Activated CD4-positive, alpha-beta T cell treated with anti-CD3 and anti-CD28 coated beads for 1 hour (primary cell): ENCODE data around the gene ROBO2.

Experiments
- DNase-seq: peaks from one replicate; pipeline ENCODE4 v3.0.0-alpha.2; 2020

The ROBO2 gene

DNA sequence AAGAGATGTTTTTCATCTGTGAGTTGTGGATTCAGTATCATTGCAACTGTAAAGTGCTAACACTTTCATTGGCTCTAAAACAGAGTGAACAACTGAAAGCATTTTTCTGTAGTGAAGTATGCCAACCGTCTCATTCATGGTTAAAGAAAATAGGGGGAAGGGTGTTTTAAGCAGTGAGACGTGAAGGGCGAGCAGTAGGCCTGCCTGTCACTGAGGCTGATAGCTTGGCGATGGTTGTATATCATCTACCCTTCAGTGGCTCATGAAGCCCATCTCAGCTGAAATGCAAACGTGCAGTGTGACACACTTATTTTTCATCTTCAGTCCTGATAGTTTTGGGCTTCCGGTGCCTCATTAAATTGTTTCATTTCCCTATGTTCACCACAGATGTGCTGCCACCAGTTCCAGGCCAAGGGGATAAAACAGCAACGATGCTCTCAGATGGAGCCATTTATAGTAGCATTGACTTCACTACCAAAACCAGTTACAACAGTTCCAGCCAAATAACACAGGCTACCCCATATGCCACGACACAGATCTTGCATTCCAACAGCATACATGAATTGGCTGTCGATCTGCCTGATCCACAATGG lies 562.0 kb downstream of the ROBO2 start:
- DNase-seq: no peak

DNA sequence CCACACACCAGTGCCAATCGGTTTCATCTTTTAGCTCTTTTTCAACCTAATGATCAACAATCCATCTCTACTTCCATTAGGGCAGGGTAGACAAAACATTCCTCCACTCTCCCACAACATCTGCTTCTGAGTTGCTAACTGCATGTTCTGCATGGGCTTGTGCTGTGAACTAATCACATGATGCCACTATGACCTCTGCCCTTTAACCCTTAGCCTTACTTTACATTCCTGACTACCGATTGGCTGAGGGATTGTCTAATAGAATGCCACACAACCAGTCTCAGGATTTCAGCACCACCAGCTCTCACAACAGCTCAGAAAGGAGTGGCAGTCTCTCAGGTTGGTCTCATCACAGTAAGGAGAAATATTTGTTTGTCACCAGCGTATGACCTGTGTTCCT lies 562.8 kb downstream of the ROBO2 start:
- no peak for DNase-seq

DNA sequence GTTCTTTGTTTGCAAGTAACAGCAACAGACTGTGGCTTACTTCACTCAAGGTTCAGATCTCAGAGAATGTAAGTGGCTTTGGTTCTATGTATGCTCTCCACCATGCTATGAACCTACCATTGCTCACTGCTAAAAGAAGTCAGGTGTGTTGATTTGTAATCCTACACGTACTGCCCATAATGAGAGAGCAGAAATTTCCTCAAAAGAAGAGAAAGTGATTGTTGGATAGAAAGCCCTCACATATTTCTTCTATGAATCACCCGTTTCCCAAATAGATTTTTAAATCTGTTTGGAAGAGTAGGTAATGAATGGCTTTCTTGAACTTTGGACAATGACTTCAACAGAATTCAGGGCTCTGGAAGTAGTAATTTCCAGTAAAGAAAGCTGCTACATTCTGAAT lies 565.4 kb downstream of the ROBO2 start:
- no peak for DNase-seq

DNA sequence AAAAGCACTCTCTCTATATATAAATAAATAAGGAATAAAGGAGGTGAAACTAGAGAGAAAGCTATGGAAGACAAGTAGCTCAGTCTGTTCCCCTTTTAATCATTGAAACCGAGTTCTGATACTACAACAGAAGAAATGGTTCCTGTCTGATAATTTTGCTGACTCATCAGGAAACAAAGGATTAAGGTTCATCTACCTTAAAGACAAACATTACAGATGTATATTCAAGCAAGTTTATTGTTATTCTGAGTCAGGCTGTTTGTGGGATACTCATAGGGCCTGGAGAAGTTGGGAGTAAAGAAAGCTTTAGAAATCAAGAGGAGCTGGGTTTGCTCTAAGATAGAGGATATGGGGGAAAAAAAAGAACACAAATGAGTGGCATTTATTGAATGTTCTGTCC lies 566.0 kb downstream of the ROBO2 start:
- no peak for DNase-seq

DNA sequence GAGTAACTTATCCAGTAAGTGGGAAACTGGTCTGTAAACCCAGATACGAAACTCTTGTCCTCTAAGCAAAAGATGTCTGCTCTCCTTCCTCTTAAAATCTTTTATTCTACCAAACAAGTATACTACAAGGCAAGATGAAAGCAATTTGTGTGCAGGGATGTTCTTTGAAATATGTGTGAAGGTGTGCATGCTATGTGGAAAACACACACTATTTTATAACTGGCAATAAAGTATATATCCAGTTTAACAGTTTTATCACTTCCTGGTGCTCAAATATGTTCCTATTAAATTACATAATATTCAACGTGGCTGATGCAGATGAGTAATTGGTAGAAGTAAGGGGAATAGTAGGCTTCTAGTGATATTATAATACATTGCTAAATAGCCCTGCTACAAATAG lies 566.5 kb downstream of the ROBO2 start:
- DNase-seq: no peak

DNA sequence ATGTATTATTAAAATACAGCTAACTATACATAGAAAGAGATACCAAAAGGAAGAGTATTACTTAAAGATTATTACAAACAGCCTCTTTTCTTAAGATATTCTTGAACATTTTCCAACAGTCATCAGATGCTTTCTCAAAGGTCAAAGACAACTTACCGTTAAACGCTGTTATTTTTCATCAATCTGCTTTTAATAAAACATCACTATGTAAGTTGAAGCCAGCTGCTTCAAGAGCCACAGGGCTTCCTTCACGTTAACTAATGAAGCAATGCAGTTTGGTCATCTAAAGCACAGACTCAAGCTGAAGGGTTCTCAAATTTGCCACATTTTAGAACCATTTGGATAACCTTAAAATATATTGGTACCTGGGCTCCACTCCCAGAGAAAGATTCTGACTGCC lies 578.8 kb downstream of the ROBO2 start:
- DNase-seq: no peak

DNA sequence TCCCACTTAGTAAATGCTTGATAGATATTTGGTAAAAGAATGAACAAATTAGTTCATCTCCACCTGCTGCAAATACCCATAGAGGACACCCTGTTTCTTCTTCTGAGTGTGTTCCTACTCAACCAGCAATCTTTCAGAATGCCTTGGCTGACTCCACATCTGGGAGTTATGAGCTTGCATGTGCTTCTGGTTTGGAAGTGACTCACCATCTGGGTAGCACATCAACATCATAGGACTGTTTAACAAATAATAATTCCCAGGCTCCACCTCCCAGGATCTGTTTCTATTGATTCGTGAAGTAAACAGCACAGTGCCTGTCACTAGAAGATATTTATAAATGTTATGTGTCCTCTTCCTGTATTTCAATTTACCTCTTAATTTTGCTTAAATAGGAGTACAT lies 580.1 kb downstream of the ROBO2 start:
- DNase-seq: no peak

DNA sequence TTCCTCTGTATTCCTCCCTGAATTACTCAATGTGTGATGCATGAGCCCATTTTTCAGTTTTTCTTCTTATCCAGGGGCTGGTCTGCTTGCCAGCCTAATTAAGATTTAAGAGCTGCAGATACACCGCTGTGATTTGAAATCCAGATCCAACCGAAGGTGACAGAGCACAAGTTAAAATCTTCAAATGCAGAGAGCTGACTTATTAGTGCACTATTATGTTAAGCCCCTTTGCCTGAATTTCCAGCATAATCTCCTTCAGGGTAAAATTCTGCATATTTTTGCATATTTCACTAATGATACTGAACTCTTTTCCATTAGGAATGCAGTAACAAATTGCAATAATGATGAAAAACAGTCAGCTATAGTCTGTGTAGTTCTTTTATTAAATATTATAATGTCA lies 583.6 kb downstream of the ROBO2 start:
- no peak for DNase-seq

DNA sequence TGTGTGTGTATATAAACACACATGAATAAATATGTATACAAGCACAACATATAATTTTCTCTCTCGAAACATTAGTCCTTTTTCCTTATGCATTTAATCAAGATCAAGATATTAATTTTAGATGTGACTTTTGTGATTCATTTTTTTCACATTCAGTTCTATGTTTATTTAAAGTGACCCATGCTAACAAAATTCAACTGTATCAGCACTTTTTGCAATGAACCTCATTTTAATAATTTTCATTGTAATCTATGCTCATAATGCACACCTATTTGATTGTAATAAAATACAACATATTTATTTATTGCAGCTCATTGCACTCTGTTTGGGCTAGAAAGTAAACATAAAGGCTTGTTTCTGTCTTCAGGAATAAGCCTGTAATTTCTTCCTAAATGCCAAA lies 586.3 kb downstream of the ROBO2 start:
- DNase-seq: no peak

DNA sequence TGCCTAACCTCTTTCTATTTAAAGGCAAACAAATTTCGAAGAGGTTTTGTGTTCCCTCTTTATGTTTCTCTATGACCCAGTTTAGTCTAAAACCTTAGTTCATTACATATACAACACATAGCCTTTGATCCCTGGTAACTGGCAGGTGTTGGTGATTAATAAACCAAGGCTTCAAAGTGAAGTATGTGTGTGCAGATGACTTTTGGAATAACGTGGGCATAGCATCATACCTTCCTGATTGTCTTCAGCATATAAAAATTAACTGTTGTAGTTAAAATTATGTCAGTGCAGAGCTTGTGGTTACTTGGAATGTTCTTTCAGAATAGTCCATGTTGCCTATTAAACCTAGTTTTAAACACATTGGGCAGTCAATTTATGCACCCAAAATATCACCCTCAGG lies 608.3 kb downstream of the ROBO2 start:
- DNase-seq: no peak

DNA sequence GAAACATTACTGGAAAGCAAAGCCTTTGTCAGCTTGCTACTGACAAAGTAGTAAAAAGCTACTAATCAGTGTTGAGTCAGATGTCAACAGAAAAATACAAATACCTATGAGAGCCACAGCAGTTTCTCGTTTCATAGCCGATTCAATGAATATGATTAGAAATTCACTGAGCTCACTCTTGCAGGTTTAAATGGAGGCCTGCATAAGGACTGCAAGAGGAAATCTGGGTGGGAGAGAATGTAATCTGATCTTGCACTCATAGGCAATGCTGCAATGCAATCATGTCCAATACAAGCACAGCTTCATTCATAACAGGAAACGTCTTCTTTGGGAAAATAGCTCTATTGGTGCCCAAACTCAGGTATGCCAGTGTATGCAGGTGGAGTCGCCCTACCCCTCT lies 608.8 kb downstream of the ROBO2 start:
- DNase-seq: no peak

DNA sequence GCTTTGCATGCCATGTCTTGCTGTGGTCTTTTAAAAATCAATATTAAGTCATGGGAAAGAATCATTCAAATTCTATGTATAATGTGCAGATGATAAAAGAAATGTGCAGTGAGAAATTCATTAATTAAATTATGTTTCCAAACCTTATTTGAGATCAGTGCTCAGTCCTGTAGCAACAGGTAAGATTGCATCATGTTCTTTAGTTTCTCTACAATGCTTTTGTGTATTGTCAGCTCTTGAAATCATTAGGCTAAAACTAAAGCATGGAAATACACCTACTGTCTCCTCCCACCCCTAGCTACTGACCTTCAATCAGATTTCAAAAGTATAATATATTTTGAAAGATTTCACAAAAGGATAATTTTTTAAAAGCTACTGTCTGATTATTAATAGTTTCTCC lies 612.7 kb downstream of the ROBO2 start:
- DNase-seq: no peak

DNA sequence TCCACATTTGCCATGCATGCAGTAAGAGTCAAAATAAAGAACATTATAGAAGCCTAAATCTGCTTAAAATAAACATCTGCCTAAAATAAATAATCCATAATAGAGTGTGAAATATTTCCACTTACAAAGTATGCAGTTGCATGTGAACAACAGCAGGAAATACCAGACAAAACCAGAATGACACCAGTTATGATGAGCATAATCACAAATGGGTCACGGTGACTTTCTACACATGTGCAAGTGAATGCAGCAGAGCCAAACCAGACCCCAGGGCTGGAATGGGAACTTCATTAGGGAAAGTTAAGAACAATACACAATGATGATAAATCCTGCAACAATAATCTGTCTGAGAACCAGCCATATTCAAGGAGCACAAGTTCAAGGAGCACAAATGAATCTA lies 615.5 kb downstream of the ROBO2 start:
- DNase-seq: no peak

DNA sequence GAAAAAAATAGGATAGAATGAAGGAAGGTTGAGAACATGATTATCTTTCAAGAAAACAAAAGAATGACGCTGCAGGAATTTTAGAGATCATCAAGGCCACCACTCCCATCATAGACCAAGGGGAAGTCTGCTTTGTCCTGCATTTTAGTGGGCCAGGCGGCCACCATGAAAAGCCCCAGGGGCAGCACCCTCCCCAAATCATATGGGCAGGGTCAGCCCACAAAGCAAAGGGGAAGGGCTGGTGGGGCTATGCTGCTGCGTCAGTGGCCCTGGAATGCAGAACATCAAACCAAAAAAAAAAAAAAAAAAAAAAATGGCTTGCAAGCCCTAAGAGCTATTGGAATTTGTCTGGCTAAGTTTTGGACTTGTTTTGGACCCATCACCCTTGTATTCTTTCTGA lies 620.8 kb downstream of the ROBO2 start:
- DNase-seq: no peak

DNA sequence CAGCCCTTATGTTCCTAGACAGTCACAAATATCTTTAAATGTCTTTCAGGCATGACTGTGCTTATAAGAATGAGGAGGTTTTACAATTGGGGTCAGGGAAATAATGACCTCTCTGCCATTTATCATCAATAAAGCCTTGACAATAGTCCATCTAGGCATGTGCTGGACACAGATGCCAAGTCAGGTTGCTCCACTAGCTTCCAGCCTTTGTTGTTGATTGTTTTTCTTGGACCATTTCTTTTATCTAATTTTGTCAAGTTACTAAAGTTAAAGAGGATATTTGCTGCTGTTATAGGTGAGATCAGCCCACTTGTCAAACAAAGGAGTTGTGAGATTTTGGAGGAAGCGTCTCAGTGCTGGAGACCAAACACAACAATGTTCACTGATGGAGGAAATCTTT lies 628.0 kb downstream of the ROBO2 start:
- DNase-seq: no peak

DNA sequence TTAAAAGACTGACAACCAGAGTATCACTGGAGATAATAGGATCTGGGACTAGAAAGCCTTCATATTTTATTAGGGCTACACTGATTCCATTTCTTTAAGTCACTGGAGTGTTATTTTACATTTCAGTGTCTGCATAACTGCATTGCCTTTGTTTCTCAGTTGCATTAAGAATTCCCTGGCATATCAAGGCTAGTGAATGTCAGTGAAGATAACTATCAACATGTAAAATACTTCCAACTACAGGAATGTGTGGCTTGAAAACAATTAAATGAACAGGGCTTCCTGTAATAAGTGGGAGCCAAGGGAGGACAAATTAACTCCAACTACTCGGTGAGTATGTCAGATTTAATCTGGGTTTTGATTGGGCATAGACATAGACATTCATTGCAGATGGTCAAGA lies 628.5 kb downstream of the ROBO2 start:
- DNase-seq: no peak

DNA sequence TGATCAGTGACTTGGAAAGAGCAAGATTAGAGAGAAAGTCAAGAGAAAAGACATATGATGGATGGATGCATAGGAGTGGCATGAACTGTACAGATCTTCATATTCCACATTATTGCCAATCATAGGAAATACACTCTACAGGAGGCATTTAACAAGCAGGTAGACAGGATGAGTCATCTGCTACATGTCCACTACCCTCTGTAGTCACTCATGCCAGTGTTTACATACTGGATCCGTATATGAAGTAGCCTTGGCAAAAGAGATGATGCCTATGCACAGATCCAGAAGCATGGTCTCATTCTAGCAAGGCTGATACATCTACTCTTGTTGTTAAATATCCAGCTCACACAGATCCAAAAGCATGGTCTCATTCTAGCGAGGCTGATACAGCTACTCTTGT lies 632.1 kb downstream of the ROBO2 start:
- DNase-seq: no peak

DNA sequence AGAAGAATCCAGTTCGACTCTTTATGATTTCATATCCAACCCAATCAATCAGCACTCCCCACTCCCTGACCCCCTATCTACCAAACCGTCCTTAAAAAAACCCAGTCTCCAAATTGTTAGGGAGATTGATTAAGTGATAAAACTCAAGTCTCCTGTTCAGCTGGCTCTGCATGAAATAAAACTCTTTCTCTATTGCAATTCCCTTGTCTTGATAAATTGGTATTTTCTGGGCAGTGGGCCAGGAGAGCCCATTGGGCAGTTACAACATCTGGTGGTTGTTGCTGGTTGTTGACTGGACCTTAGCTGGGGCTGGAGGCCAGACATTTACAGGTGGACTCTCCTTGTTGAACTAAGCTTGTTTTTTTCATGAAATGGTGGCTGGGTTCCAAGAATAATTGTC lies 642.3 kb downstream of the ROBO2 start:
- DNase-seq: no peak

DNA sequence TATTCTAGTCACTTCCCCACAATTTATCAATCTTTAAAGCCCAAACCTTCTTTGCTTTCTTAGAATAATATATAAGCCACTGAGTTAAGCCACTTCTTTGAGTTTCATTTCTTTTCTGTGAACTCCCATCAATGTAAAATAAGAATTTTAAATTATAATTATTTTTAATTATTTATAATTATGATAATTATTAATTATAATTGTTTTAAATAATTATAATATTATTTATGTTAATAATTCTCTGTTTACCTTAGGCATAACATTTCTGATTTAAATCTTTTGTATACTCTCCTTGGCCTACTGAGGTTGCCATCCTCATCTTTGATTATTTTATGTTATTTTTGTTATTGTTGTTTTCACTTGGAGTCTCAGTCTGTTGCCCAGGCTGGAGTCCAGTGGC lies 644.2 kb downstream of the ROBO2 start:
- DNase-seq: no peak

DNA sequence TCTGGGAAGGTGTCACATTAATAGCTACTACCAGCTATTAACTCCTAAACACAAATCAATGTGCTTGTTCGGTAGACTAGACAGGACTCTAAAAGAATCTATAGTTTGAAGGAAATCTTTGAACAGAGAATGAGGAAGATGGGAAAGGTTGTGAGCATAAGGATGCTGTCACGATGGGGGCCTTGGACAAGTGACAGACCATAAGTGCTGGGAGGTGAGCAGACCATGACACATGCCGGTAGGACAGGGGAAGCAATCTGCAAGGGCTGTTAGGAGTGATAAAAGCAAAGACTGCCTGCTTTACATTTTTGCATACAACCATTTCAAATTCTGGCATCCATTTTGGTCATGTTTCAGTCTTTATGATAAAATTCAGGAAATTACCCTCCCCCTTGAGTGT lies 645.8 kb downstream of the ROBO2 start:
- no peak for DNase-seq

DNA sequence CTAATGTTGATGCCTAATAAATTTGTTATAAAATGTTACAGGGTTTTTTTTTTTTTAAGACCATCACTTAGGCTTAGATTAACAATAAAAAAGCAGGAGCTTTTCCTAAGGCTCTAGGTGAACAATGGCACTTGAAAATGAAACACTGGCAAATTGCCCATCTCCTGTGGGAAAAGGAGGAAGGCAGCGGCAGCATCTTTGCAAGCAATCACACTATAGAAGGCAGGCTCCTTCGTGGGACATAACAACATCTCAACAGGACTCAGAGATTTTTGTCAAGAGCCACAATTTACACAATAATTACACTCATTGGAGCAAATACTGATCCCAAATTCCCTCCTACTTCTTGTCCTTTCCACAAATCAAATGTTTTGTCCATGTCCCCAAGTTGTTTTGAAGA lies 646.7 kb downstream of the ROBO2 start:
- DNase-seq: no peak

DNA sequence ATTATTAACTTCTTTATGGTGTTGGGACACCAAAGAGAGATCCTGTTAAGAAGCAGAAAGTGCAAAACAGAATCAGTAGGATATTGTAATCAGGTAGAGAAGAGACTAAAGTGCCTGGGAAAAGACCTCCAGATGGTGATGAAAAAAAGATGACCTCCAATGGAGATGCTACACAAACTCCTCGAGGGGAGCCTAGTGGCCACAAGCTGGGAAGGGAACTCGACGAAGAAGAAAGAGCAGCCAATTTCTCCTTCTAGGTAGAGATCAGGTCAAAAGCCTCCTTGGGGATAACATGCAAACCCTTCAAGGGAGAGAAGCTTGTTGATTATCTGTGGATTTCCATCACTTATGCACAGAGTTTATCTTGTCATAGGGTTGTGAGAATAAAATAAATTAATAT lies 647.6 kb downstream of the ROBO2 start:
- no peak for DNase-seq

DNA sequence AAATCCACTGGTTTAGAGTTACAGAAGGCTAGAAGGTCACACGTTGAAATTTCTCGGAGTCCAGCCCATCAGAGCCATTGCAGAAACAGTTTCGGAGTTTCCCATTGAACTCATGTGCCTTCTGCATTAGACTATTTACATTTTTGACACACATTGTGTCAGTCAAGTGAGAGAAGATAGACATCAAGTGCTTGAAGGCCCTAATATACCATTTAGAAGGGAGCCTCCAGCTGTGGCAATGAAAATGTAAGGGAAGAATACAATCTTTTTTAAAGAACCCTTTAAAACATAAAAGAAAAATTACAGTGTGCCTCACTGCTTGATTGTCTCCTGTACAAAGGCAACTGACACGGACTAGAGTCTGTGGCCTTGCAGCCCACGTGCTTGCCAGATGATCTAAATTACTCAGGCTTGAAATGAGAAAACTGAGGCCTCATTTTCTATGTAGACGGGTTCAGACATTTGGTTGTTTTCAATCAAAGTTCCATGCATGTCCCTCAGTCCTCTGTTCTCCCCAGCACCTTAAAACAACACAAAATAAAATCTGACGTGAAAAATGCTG lies 650.5 kb downstream of the ROBO2 start:
- DNase-seq: no peak

DNA sequence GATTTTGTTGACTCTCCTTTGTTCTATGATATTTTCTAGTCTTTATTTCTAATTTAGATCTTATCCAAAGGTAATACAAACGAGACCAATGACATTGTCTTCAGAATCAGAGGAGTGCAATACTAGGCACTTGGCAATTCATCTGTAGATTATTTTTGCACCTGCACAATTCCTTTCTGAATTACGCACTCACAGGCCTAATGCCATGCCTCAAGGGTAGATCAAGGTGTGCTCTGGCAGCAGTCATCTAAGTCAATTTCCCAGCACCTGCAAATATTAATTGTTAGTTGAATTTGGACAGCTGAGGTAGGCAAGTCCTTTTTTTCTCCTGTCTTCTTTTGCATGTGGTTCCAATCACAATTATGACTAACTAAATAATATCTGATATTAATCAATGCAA lies 653.2 kb downstream of the ROBO2 start:
- DNase-seq: no peak

DNA sequence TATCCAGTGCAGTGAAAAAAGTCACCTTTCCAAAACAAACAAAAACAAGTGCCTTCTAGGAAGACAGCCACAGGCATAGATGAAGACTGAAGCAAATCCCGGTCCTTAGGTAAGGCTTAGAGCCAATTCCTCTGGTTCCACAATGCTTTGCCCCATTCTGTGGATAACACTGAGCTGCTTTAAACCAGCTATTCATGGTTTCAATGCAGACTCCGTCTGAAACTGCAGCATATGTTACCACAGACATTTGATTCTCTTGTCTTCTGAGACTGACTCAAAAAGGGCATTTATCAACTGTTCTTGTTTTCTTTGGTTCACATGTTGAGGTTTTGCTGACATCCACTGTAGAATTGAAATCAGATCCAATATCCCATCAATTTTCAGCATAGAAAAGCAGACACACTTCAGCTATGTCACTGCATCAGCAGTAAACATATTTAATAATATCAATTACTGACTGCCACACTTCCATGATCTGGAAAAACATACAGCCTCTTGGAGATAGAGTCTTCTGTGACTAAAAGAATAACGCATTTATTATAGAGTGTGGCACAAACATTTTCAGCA lies 659.3 kb downstream of the ROBO2 start:
- DNase-seq: no peak
